ENCODE measurements around the gene ITPKB. TPM values are rescaled to one million over a fixed set of nuclear protein-coding genes. Genes with fewer than 3 reads are reported as not detected.

ITPKB gene
- total RNA-seq, 1 experiment from 2014 or later: 17.7 TPM

GRCh38 chr1:226655251-226656163 lies 83.6 kb downstream of the ITPKB start:
- Histone ChIP-seq H3K4me3 (ENCODE audit: low read length) (no peak overlapping the region), H3K9ac (ENCODE audit: low read length) (no peak overlapping the region), H3K27ac (ENCODE audit: low read length) (no peak overlapping the region), H3K27me3 (ENCODE audit: low read length) (no peaks in the 10 kb centered on the region), H2AFZ (ENCODE audit: low read length) (no peak overlapping the region), H3K79me2 (ENCODE audit: low read length) (no peaks in the 10 kb centered on the region), H4K20me1 (ENCODE audit: low read length) (no peaks in the 10 kb centered on the region), H3K4me1 (ENCODE audit: insufficient read depth, low read length) (peaks cover 12% of the 10 kb centered on the region), H3K9me2 (replicated peaks; ENCODE audit: low read length) (no peaks in the 10 kb centered on the region), H3K4me2 (ENCODE audit: low read length) (no peak overlapping the region), H3K9me3 (ENCODE audit: low read length) (no peaks in the 10 kb centered on the region), H3K36me3 (ENCODE audit: low read depth, low read length) (no peaks in the 10 kb centered on the region), H3F3A (ENCODE audit: low read length, unreplicated experiment) (no peaks in the 10 kb centered on the region)
- ATAC-seq (no peak), DNase-seq (no peak)
- POLR2A ChIA-PET (ENCODE audit: unreplicated experiment): no interaction called here
- intact Hi-C loops (cut with micrococcal nuclease): no loop called here
- no TSS peak for BruUV-seq (replicated peaks)
- no peak for TF ChIP-seq EZH2phosphoT487 (IDR thresholded peaks at IDR 0.05; ENCODE audit: borderline replicate concordance, low read length)
- TF ChIP-seq EZH2 (IDR thresholded peaks at IDR 0.05; ENCODE audit: low read length, unreplicated experiment): no peak
- TF ChIP-seq CTCF (conservative IDR thresholded peaks at IDR 0.05; ENCODE audit: low read depth, low read length): no peak
- CTCF ChIA-PET: no interaction called here

- Histone ChIP-seq H3K79me2 (ENCODE audit: low read length) (no peaks in the 10 kb centered on the region), H3K4me2 (ENCODE audit: low read length) (no peak overlapping the region), H3K9ac (ENCODE audit: low read length) (no peak overlapping the region), H3K4me1 (ENCODE audit: insufficient read depth, low read length) (peaks cover 12% of the 10 kb centered on the region), H3K9me3 (ENCODE audit: low read length) (no peaks in the 10 kb centered on the region), H3K27me3 (ENCODE audit: low read length) (no peaks in the 10 kb centered on the region), H3F3A (ENCODE audit: low read length, unreplicated experiment) (no peaks in the 10 kb centered on the region), H3K9me2 (replicated peaks; ENCODE audit: low read length) (no peaks in the 10 kb centered on the region), H4K20me1 (ENCODE audit: low read length) (no peaks in the 10 kb centered on the region), H3K36me3 (ENCODE audit: low read depth, low read length) (no peaks in the 10 kb centered on the region), H2AFZ (ENCODE audit: low read length) (no peak overlapping the region), H3K4me3 (ENCODE audit: low read length) (no peak overlapping the region), H3K27ac (ENCODE audit: low read length) (no peak overlapping the region)
- ChIA-PET CTCF (no interaction called here), POLR2A (ENCODE audit: unreplicated experiment) (no interaction called here)
- BruUV-seq (replicated peaks): no TSS peak
- DNase-seq: no peak
- TF ChIP-seq CTCF (conservative IDR thresholded peaks at IDR 0.05; ENCODE audit: low read depth, low read length) (no peak), EZH2phosphoT487 (IDR thresholded peaks at IDR 0.05; ENCODE audit: borderline replicate concordance, low read length) (no peak), EZH2 (IDR thresholded peaks at IDR 0.05; ENCODE audit: low read length, unreplicated experiment) (no peak)
- ATAC-seq: no peak
- intact Hi-C loops (cut with micrococcal nuclease): no loop called here
Observed at GRCh38 chr1:226654668-226655055, 84.4 kb downstream of the ITPKB start.

GRCh38 chr1:226654046-226654667 lies 84.9 kb downstream of the ITPKB start:
- no peaks in the 10 kb centered on the region for H3K36me3 ChIP-seq (ENCODE audit: low read depth, low read length)
- no peaks in the 10 kb centered on the region for H3F3A ChIP-seq (ENCODE audit: low read length, unreplicated experiment)
- no peak for TF ChIP-seq CTCF (conservative IDR thresholded peaks at IDR 0.05; ENCODE audit: low read depth, low read length)
- no peak for TF ChIP-seq EZH2 (IDR thresholded peaks at IDR 0.05; ENCODE audit: low read length, unreplicated experiment)
- no peak for TF ChIP-seq EZH2phosphoT487 (IDR thresholded peaks at IDR 0.05; ENCODE audit: borderline replicate concordance, low read length)
- H3K9me3 ChIP-seq (ENCODE audit: low read length): no peaks in the 10 kb centered on the region
- no peaks in the 10 kb centered on the region for H3K79me2 ChIP-seq (ENCODE audit: low read length)
- no peaks in the 10 kb centered on the region for H4K20me1 ChIP-seq (ENCODE audit: low read length)
- no peak for ATAC-seq
- no peak overlapping the region for H2AFZ ChIP-seq (ENCODE audit: low read length)
- H3K9me2 ChIP-seq (replicated peaks; ENCODE audit: low read length): no peaks in the 10 kb centered on the region
- ChIA-PET POLR2A (ENCODE audit: unreplicated experiment) (no interaction called here), CTCF (no interaction called here)
- BruUV-seq (replicated peaks): no TSS peak
- H3K27ac ChIP-seq (ENCODE audit: low read length): no peak overlapping the region
- no peaks in the 10 kb centered on the region for H3K27me3 ChIP-seq (ENCODE audit: low read length)
- DNase-seq: no peak
- no peak overlapping the region for H3K4me2 ChIP-seq (ENCODE audit: low read length)
- intact Hi-C loops (cut with micrococcal nuclease): no loop called here
- H3K4me1 ChIP-seq (ENCODE audit: insufficient read depth, low read length): peaks cover 12% of the 10 kb centered on the region
- no peak overlapping the region for H3K4me3 ChIP-seq (ENCODE audit: low read length)
- no peak overlapping the region for H3K9ac ChIP-seq (ENCODE audit: low read length)

All from PC-3 (cell line).